Measurements from ENCODE around the gene NOVA2.

The NOVA2 gene

DNA sequence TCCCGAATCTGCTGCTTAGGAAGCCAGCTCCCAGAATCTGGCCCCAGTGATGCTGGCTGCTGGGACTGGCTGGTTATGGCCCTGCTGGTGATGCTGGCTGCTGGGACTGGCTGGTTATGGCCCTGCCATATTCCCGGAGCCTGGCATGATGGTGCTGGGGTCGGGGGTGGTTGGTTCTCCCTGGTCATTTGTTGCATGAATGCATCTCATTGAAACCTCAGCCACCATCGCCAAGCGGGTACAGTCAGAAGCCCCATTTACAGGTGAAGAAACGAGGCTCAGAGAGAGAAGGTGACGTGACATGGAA lies 47.1 kb upstream of the NOVA2 start:
- no peak overlapping the region for H3K4me3 ChIP-seq (ENCODE audit: low read depth, low read length)
- TF ChIP-seq, protein P1, sequence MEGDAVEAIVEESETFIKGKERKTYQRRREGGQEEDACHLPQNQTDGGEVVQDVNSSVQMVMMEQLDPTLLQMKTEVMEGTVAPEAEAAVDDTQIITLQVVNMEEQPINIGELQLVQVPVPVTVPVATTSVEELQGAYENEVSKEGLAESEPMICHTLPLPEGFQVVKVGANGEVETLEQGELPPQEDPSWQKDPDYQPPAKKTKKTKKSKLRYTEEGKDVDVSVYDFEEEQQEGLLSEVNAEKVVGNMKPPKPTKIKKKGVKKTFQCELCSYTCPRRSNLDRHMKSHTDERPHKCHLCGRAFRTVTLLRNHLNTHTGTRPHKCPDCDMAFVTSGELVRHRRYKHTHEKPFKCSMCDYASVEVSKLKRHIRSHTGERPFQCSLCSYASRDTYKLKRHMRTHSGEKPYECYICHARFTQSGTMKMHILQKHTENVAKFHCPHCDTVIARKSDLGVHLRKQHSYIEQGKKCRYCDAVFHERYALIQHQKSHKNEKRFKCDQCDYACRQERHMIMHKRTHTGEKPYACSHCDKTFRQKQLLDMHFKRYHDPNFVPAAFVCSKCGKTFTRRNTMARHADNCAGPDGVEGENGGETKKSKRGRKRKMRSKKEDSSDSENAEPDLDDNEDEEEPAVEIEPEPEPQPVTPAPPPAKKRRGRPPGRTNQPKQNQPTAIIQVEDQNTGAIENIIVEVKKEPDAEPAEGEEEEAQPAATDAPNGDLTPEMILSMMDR (IDR thresholded peaks at IDR 0.05; ENCODE audit: insufficient read depth, low read length, missing control alignments): no peak
- ChIA-PET POLR2A (no interaction called here), CTCF (interaction anchor here (0.9 to 23.4 kb wide), 8 partner anchors 6 to 244 kb away, joined by 3 to 523 read pairs (median 18); partner anchors contain the start of gene IGFL4)
- DNase-seq (ENCODE audit: low read depth, low spot score): no peak

DNA sequence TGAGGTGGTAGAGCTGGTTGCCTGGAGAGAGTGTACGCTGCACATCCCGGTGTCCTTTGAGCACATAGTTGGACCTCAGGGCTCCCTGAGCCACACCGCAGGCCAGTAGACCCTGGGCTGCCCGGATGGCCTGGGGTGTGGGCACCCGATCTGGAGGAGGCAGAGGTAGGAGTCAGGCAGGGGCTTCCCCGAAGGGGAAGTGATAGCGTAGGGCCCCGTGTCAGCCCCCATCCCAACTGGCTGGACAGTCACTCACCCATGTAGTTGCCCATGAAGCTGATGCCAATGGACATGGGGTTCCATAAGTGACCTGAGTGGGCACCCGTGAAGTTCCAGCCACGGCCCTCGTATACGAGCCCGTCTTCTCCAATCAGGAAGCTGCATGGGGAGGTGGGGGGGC lies 45.6 kb upstream of the NOVA2 start:
- ChIA-PET CTCF (interaction anchor here (0.9 to 23.4 kb wide), 11 partner anchors 8 to 251 kb away, joined by 3 to 523 read pairs (median 5); partner anchors contain the start of gene IGFL4), POLR2A (no interaction called here)
- no peak overlapping the region for H3K4me3 ChIP-seq (ENCODE audit: low read depth, low read length)
- DNase-seq (ENCODE audit: low read depth, low spot score): no peak
- TF ChIP-seq, protein P1 (IDR thresholded peaks at IDR 0.05; ENCODE audit: insufficient read depth, low read length, missing control alignments): no peak

DNA sequence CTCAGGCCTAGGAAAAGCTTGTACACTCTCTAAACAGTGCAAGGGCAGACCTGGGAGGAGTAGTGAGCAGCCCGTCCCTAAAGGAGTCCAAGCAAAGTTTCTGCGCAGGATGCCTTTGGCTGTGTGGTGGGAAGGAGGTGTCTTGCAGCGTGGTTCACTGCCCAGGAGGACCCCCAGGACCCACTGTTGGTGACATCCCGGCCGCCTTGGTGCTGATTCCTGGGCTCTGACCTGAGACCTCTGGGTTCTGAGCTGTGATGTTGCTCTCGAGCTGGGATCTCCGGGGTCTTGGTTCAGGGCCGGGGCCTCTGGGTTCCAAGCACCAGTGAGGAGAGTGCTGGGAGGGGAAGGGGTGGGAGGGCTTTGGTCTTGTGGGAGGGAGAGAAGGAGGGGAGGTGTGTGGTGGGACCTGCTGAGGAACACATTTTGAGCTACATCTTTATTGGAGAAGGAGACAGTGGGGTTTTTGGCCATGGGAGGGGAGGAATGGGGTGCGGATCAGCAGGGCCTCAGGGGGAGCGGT lies 45.1 kb upstream of the NOVA2 start:
- CTCF ChIA-PET: interaction anchor here (1.0 to 23.4 kb wide), 11 partner anchors 8 to 251 kb away, joined by 3 to 523 read pairs (median 5); no protein-coding TSS in a partner anchor
- TF ChIP-seq, protein P1 (IDR thresholded peaks at IDR 0.05; ENCODE audit: insufficient read depth, low read length, missing control alignments): no peak
- POLR2A ChIA-PET: no interaction called here
- DNase-seq (ENCODE audit: low read depth, low spot score): no peak
- no peak overlapping the region for H3K4me3 ChIP-seq (ENCODE audit: low read depth, low read length)

DNA sequence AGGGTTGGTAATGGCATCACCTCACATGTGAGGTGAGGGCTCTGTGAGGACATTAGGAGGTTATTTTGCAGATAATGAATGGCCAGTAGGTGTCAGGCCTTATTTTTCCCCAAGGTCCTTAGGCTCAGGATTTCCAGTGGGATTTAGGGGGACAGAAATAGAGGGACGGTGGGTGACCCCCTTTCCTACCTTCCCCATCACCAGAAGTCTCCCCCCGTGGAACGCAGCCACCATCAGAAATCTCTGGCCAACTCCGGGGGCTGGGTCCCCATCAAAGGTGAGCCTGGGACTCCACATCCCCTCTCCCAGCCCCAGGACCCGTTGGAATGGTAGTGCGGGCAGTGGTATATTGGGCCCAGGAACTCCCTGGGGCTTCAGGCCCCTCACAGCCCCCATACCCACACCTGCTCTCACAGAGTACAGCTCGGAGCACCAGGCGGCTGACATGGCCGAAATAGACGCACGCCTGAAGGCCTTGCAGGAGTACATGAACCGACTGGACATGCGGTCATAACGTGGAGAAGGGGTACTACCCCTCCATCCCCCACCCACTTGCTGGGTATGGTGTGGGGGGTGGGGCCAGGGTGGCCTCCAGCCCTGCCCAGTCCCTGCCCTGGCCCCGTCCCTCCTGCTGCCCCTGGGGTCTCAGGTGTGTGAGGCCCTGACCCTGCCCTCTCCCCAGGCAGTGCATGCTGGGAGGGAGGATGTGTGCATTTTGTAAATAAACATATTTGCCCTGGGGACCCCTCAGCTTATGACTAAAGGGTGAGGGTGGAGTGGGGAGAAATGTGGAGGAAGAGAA lies 44.4 kb upstream of the NOVA2 start:
- H3K4me3 ChIP-seq (ENCODE audit: low read depth, low read length): no peak overlapping the region
- CTCF ChIA-PET: interaction anchor here (0.9 to 23.4 kb wide), 19 partner anchors 9 to 252 kb away, joined by 3 to 523 read pairs (median 5); partner anchors contain the start of gene CCDC61
- POLR2A ChIA-PET: no interaction called here
- DNase-seq (ENCODE audit: low read depth, low spot score): no peak
- TF ChIP-seq, protein P1 (IDR thresholded peaks at IDR 0.05; ENCODE audit: insufficient read depth, low read length, missing control alignments): no peak

DNA sequence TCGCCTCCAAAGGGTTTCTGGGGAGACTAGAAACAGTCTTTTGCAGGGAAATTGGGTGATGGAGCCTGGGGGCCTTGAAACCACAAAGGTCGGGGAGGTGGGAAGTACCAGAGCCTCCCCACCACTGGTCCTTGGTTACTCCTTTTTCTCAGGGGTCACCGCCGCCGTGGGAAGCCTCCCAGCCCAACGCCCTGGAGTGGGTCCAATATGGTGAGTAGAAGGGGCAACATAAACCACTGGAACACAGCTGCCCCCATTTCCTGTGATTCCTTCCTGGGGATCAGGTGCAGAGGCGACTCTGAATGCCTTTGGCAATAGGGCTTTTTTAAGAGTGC lies 43.4 kb upstream of the NOVA2 start:
- TF ChIP-seq, protein P1 (IDR thresholded peaks at IDR 0.05; ENCODE audit: insufficient read depth, low read length, missing control alignments): no peak
- no peak for DNase-seq (ENCODE audit: low read depth, low spot score)
- ChIA-PET CTCF (interaction anchor here (0.8 to 23.4 kb wide), 29 partner anchors 10 to 336 kb away, joined by 3 to 523 read pairs (median 4); partner anchors contain the start of gene CCDC61), POLR2A (no interaction called here)
- no peak overlapping the region for H3K4me3 ChIP-seq (ENCODE audit: low read depth, low read length)

DNA sequence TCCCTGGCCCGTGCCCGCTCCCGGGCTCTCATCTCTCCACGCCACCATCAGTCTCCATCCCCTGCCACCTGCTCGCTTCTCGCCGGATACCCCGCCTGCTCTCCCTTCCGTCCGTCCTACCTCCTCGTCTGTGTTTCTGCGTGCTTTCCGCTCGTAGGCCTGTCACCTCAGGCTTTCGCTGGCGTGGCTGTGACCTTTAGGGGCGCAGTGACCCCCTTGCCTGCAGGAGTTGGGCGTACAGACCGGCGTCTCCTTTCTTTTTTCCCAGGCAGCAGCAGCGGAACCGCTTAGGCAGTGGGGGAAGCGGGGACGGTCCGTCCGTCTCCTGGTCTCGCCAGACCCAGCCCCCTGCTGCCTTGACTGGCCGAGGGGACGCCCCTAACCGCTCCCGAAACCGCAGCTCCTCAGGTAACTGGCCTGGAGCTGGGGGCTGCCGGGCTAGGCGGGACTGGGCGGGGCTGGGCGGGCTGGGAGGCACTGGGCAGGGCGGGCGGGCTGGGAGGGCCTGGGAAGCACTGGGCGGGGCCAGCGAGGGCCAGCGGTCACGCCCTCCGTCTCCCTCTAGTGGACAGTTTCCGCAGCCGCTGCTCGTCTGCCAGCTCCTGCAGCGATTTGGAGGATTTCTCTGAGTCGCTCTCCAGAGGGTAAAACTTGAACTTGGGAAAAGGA lies 42.9 kb upstream of the NOVA2 start:
- ChIA-PET POLR2A (interaction anchor here (0.5 kb wide), 1 partner anchor 584 kb away, joined by 3 read pairs; no protein-coding TSS in a partner anchor), CTCF (interaction anchor here (0.8 to 23.4 kb wide), 29 partner anchors 10 to 336 kb away, joined by 3 to 523 read pairs (median 4); partner anchors contain the start of gene CCDC61)
- H3K4me3 ChIP-seq (ENCODE audit: low read depth, low read length): peak overlapping the region; percentile 62
- no peak for DNase-seq (ENCODE audit: low read depth, low spot score)
- TF ChIP-seq, protein P1 (IDR thresholded peaks at IDR 0.05; ENCODE audit: insufficient read depth, low read length, missing control alignments): peak; percentile 89

Measured in AG04449 (cell line).